Heart right ventricle (tissue), 16 donors: ENCODE measurements around the gene GPR68. TPM values are rescaled to one million over a fixed set of nuclear protein-coding genes. Genes with fewer than 3 reads are reported as not detected.
A peak's percentile ranks its signal among the peaks of the same experiment; 100 is the strongest.

Source experiments
- ATAC-seq, 8 donors: fragments of 200-7000 bp; cut with Tn5 transposase; one replicate each; pipeline ENCODE4 v1.9.1; 2020; ENCODE audit warnings: mild to moderate bottlenecking in 8 of 8, moderate library complexity in 8 of 8, moderate number of reproducible peaks in 1 of 8
- DNase-seq, 2 donors: peaks; one replicate each; pipeline ENCODE4 v3.0.0-alpha.2; 2020
- H3K27ac ChIP-seq, 10 donors: fragments of 200-600 bp; sonication (generic) in 2 of 10; one replicate each; pipeline versions ENCODE4 v1.5.0 to v1.8.0; 2020 to 2022; ENCODE audit warnings: mild to moderate bottlenecking in 3 of 10
- H3K27me3 ChIP-seq, 7 donors: fragments of 200-600 bp; one replicate each; pipeline ENCODE4 v1.8.0; 2021 to 2022; ENCODE audit warnings: mild to moderate bottlenecking in 2 of 7
- H3K36me3 ChIP-seq, 9 donors: fragments of 200-600 bp; sonication (generic) in 1 of 9; one replicate each; pipeline versions ENCODE4 v1.5.0 to v1.8.0; 2020 to 2022; ENCODE audit warnings: mild to moderate bottlenecking in 2 of 9
- H3K4me1 ChIP-seq, 9 donors: fragments of 200-600 bp; sonication (generic) in 1 of 9; one replicate each; pipeline versions ENCODE4 v1.5.0 to v1.8.0; 2020 to 2022; ENCODE audit warnings: mild to moderate bottlenecking in 4 of 9
- H3K4me3 ChIP-seq, 10 donors: fragments of 200-600 bp; sonication (generic) in 2 of 10; one replicate each; pipeline versions ENCODE4 v1.5.0 to v1.8.0; 2020 to 2022; ENCODE audit warnings: mild to moderate bottlenecking in 7 of 10, moderate library complexity in 2 of 10
- H3K9me3 ChIP-seq, 11 donors: fragments of 200-600 bp in 10 of 11; sonication (generic) in 2 of 11; one replicate each; pipeline versions ENCODE4 v1.5.0 to v1.8.0; 2013 to 2022; ENCODE audit warnings: mild to moderate bottlenecking in 2 of 11, control low read depth in 1 of 11, moderate library complexity in 1 of 11
- CTCF ChIP-seq, 9 donors: fragments of 200-600 bp; sonication (generic) in 2 of 9; IDR thresholded peaks; one replicate each; pipeline versions ENCODE4 v1.5.0 to v1.8.0; 2021 to 2022; ENCODE audit warnings: antibody characterized with exemption in 9 of 9, mild to moderate bottlenecking in 5 of 9, moderate library complexity in 1 of 9
- whole genome bisulfite sequencing, 2 donors: extraction: QIAGEN DNeasy Blood & Tissue Kit; methylation state at CpG; one replicate each; pipeline ENCODE4 v1.1.7; 2013; ENCODE audit warnings: inconsistent platforms in 1 of 2; 5-methylcytosine and 5-hydroxymethylcytosine counted together
- intact Hi-C, 10 donors: fragments of 100-400 bp; cut with DNase I; formaldehyde crosslinking; loops; one replicate each; pipeline versions ENCODE4 v1.11.1 to v1.14.2; 2022
- polyA plus RNA-seq, 2 donors: library from polyadenylated mRNA; stranded (reverse); fragments of 200-250 nt; gene quantifications; one replicate each; pipeline ENCODE4 v1.2.3, GENCODE V29; 2013
- total RNA-seq, 10 donors: library from RNA; stranded (reverse); fragmentation: NEBNext Ultra II Directional in 3 of 10; extraction: Animal tissue kit (Norgen Biotek cat#: 25700) in 3 of 10; gene quantifications; one replicate each; pipeline versions ENCODE4 v1.2.1 to v1.2.4, GENCODE V29; 2021 to 2023
- donor health status: Arrhythmogenic right ventricular cardiomyopathy.
- donor health status: ischemic (EF 13 %, LVEDD 7.1; RV severe dilation, severe dysfunction).
- donor health status: healthy with polysubstance abuse.
- donor health status: DM: no; HTN: yes; CAD: no.
- donor health status: DM: no; HTN: no; CAD: no.
- donor health status: ischemic (EF 25% LVEDD 6.9; RV normal size, moderate dysfunction).
- donor health status: ischemic (EF 25% LVEDD 5.7; RV mildly dilated, moderate dysfunction).
- donor health status: healthy.
- donor health status: DM: yes; HTN: yes; CAD: no.
- donor health status: Ischemic cardiomyopathy.
- donor health status: ischemic (EF 35%, LVEDD 5.7; RV mildly dilated, moderate dysfunction).
- donor health status: nonischemic (EF 11% LVEDD 7.7; RV severe dilation, severe dysfunction).
- donor health status: DM: yes; HTN: yes; CAD: no.
- donor health status: PGD.
- donor health status: ischemic (EF 29% LVEDD 5.4; RV normal size, mild dysfunction).
- donor health status: nonischemic (EF 23%, LVEDD 6.1; RV moderate dilation, normal function).

GPR68 gene
- total and polyA plus RNA-seq, 12 donors = 0.13 to 2.4 (median 0.29) TPM

GRCh38 chr14:91237219-91237618, 7.3 kb downstream of the GPR68 start:
- ATAC-seq (no peak), DNase-seq (no peak)
- Histone ChIP-seq H3K27ac (peak overlapping the region in 1 of 10 donors; percentile 58), H3K36me3 (peaks cover 0 to 27% (median 0%) of the 10 kb centered on the region in 9 donors), H3K4me3 (no peak overlapping the region), H3K27me3 (no peaks in the 10 kb centered on the region), H3K9me3 (no peaks in the 10 kb centered on the region), H3K4me1 (peaks cover 0 to 31% (median 0%) of the 10 kb centered on the region in 9 donors)
- no peak for TF ChIP-seq CTCF (IDR thresholded peaks at IDR 0.05)
- WGBS, 2 donors = 85 to 89% methylated on average over 7 of the region's 7 CpGs
- intact Hi-C loops = no loop called here

GRCh38 chr14:91235841-91236240, 8.7 kb downstream of the GPR68 start:
- whole genome bisulfite sequencing, 2 donors = 92 to 96% methylated on average over 7 of the region's 7 CpGs
- Histone ChIP-seq H3K4me3 (no peak overlapping the region), H3K9me3 (peaks cover 0 to 10% (median 4%) of the 10 kb centered on the region in 11 donors), H3K27ac (no peak overlapping the region), H3K36me3 (peaks cover 0 to 28% (median 0%) of the 10 kb centered on the region in 9 donors), H3K27me3 (no peaks in the 10 kb centered on the region), H3K4me1 (peaks cover 0 to 35% (median 0%) of the 10 kb centered on the region in 9 donors)
- no peak for TF ChIP-seq CTCF (IDR thresholded peaks at IDR 0.05)
- DNase-seq (no peak), ATAC-seq (no peak)
- intact Hi-C loops = no loop called here

GRCh38 chr14:91234791-91235114, 9.8 kb downstream of the GPR68 start:
- ATAC-seq = no peak
- Histone ChIP-seq H3K4me1 (peaks cover 0 to 46% (median 0%) of the 10 kb centered on the region in 9 donors), H3K27ac (no peak overlapping the region), H3K27me3 (no peaks in the 10 kb centered on the region), H3K9me3 (peaks cover 0 to 18% (median 6%) of the 10 kb centered on the region in 11 donors), H3K4me3 (no peak overlapping the region), H3K36me3 (peaks cover 0 to 28% (median 0%) of the 10 kb centered on the region in 9 donors)
- 96 to 98% methylated on average over 16 of the region's 16 CpGs for WGBS, 2 donors
- intact Hi-C loops = no loop called here
- no peak for TF ChIP-seq CTCF (IDR thresholded peaks at IDR 0.05)
- DNase-seq = no peak

GRCh38 chr14:91233936-91234790, 10.3 kb downstream of the GPR68 start:
- H3K4me3 ChIP-seq = no peak overlapping the region
- 93 to 95% methylated on average over 62 to 63 of the region's 63 CpGs for WGBS, 2 donors
- no peaks in the 10 kb centered on the region for H3K27me3 ChIP-seq
- TF ChIP-seq CTCF (IDR thresholded peaks at IDR 0.05) = no peak
- peaks cover 0 to 52% (median 0%) of the 10 kb centered on the region in 9 donors for H3K4me1 ChIP-seq
- peaks cover 0 to 18% (median 6%) of the 10 kb centered on the region in 11 donors for H3K9me3 ChIP-seq
- ATAC-seq (peak in 4 of 8 donors; percentile 9 to 64 (median 10)), DNase-seq (peak in 1 of 2 donors; percentile 27)
- no peak overlapping the region for H3K27ac ChIP-seq
- intact Hi-C loops = no loop called here
- peaks cover 0 to 28% (median 0%) of the 10 kb centered on the region in 9 donors for H3K36me3 ChIP-seq
